CD4-positive, alpha-beta T cell (primary cell): Measurements from ENCODE around the gene EML4. TPM values are rescaled to one million over a fixed set of nuclear protein-coding genes. Genes with fewer than 3 reads are reported as not detected.

ENCODE experiments used
- ATAC-seq: fragments of 200-7000 bp; cut with Tn5 transposase; one replicate; pipeline ENCODE4 v1.10.0; 2022; ENCODE audit warnings: mild to moderate bottlenecking; ENCODE audit not compliant: poor library complexity
- CTCF ChIA-PET: fragments of 350-600 bp; sonication (Branson Sonifier 250); formaldehyde crosslinking; loops from one replicate; lab custom pipeline; 2021; ENCODE audit warnings: antibody characterized with exemption, inconsistent platforms; lab: Charles Lee
- POLR2A ChIA-PET: fragments of 350-600 bp; sonication (Branson Sonifier 250); formaldehyde crosslinking; loops from one replicate; lab custom pipeline; 2021; ENCODE audit warnings: antibody characterized with exemption, inconsistent platforms; lab: Charles Lee
- DNase-seq, 14 experiments: peaks; one replicate each; pipeline ENCODE4 v3.0.0-alpha.2; 2013 to 2020; ENCODE audit warnings: mixed read lengths in 2 of 14
- H3K27ac ChIP-seq, 2 donors: one replicate each; pipeline versions ENCODE4 v1.5.1 to v1.7.0; 2013; ENCODE audit warnings: low read length in 2 of 2, low read depth in 1 of 2, mild to moderate bottlenecking in 1 of 2
- H3K27me3 ChIP-seq, 2 experiments: 1 replicate in 1 of 2; 2 replicates in 1 of 2; pipeline versions ENCODE4 v1.6.1 to v1.7.0; 2013; ENCODE audit warnings: low read length in 2 of 2, control low read depth in 1 of 2, mild to moderate bottlenecking in 1 of 2, moderate library complexity in 1 of 2; ENCODE audit not compliant: insufficient read depth in 2 of 2, control insufficient read depth in 1 of 2
- H3K36me3 ChIP-seq: one replicate; pipeline ENCODE4 v1.6.1; 2013; ENCODE audit warnings: low read length, control low read depth; ENCODE audit not compliant: insufficient read depth
- H3K4me1 ChIP-seq: one replicate; pipeline ENCODE4 v1.6.1; 2013; ENCODE audit warnings: low read length, control low read depth; ENCODE audit not compliant: insufficient read depth
- H3K4me3 ChIP-seq: one replicate; pipeline ENCODE4 v1.5.1; 2013; ENCODE audit warnings: mild to moderate bottlenecking, low read length, moderate library complexity
- H3K9me3 ChIP-seq, 2 experiments: 1 replicate in 1 of 2; 2 replicates in 1 of 2; pipeline versions ENCODE4 v1.6.1 to v1.7.0; 2013; ENCODE audit warnings: low read length in 2 of 2, mild to moderate bottlenecking in 2 of 2, control low read depth in 1 of 2, moderate library complexity in 1 of 2; ENCODE audit not compliant: control insufficient read depth in 1 of 2, insufficient read depth in 1 of 2
- H3K27ac Mint-ChIP-seq: one replicate; pipeline ENCODE4 v1.8.0; 2020; ENCODE audit warnings: mixed read lengths
- H3K27me3 Mint-ChIP-seq: one replicate; pipeline ENCODE4 v1.8.0; 2021; ENCODE audit warnings: mixed read lengths
- H3K36me3 Mint-ChIP-seq: one replicate; pipeline ENCODE4 v1.8.0; 2021; ENCODE audit warnings: low read depth, mixed read lengths
- H3K4me1 Mint-ChIP-seq: one replicate; pipeline ENCODE4 v1.8.0; 2021; ENCODE audit warnings: low read depth, mixed read lengths
- H3K4me3 Mint-ChIP-seq: one replicate; pipeline ENCODE4 v1.8.0; 2020; ENCODE audit warnings: mild to moderate bottlenecking, mixed read lengths
- H3K9me3 Mint-ChIP-seq: one replicate; pipeline ENCODE4 v1.8.0; 2020; ENCODE audit warnings: mixed read lengths
- intact Hi-C, 2 experiments: fragments of 100-400 bp; cut with DNase I in 1 of 2; cut with micrococcal nuclease in 1 of 2; formaldehyde crosslinking; loops; one replicate each; pipeline versions ENCODE4 v1.15.1 to v1.9.0; 2023 to 2025; cut with DNase I, micrococcal nuclease
- total RNA-seq, 174 experiments: library from RNA in 2 of 174; stranded (reverse) in 2 of 174; gene quantifications; one replicate each; pipeline ENCODE4 v1.2.3 and lab custom pipeline; 2021 to 2026
- TF ChIP-seq, protein P1 (sequence below): fragments of 200-600 bp; IDR thresholded peaks from one replicate; pipeline ENCODE4 v1.8.0; 2022; ENCODE audit warnings: antibody characterized with exemption, mild to moderate bottlenecking

EML4 gene
- total RNA-seq, 2 experiments from 2014 or later: 219 to 228 TPM

DNA sequence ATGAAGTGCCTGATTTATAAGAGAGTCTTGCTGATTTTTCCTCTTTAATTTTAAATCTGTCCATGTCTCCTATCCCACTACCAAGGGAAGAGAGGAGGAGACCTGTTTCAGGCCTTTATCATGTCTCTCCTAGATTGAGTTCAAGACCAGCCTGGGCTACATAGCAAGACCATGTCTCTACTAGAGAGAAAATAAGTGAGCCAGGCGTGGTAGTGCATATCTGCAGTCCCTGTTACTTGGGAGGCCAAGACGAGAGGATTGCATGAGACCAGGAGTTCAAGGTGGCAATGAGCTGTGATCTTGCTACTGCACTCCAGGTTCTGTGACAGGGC lies 20.0 kb downstream of the EML4 start:
- H3K27ac Mint-ChIP-seq: no peak overlapping the region
- no peak for DNase-seq

DNA sequence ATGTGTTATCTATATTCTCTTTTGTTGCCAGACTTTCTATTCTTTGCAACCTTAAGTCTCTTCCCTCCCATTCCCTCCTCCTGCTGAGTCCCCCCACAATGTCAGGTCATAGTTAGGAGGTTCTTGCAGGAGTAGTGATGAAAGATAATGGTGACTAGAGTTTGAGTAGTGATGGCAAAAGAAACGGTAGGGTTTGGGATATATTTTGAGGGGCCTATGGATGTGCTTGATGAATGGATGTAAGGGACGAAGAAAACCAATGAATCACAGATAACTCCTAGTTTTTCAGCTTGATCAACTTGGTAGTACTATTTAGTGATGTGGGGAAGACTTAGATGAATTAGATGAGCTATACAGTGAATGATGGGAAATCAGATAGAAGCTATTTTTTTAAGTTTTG lies 21.0 kb downstream of the EML4 start:
- no peaks in the 10 kb centered on the region for H3K27me3 ChIP-seq
- peak overlapping the region; percentile 12 for H3K27ac Mint-ChIP-seq
- H3K36me3 ChIP-seq: peaks cover 6% of the 10 kb centered on the region
- H3K27me3 Mint-ChIP-seq: no peaks in the 10 kb centered on the region
- ChIA-PET CTCF (no interaction called here), POLR2A (interaction anchor here (0.6 to 1.4 kb wide), 7 partner anchors 19 to 103 kb away, joined by 3 to 4 read pairs (median 3); no protein-coding TSS in a partner anchor)
- DNase-seq (no peak), ATAC-seq (no peak)
- TF ChIP-seq, protein P1, sequence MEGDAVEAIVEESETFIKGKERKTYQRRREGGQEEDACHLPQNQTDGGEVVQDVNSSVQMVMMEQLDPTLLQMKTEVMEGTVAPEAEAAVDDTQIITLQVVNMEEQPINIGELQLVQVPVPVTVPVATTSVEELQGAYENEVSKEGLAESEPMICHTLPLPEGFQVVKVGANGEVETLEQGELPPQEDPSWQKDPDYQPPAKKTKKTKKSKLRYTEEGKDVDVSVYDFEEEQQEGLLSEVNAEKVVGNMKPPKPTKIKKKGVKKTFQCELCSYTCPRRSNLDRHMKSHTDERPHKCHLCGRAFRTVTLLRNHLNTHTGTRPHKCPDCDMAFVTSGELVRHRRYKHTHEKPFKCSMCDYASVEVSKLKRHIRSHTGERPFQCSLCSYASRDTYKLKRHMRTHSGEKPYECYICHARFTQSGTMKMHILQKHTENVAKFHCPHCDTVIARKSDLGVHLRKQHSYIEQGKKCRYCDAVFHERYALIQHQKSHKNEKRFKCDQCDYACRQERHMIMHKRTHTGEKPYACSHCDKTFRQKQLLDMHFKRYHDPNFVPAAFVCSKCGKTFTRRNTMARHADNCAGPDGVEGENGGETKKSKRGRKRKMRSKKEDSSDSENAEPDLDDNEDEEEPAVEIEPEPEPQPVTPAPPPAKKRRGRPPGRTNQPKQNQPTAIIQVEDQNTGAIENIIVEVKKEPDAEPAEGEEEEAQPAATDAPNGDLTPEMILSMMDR: no peak
- H3K9me3 ChIP-seq: no peaks in the 10 kb centered on the region
- intact Hi-C loops: loop anchor here in 1 of 2 experiments (10.0 kb wide), 1 partner anchor 325 kb away; no protein-coding TSS in a partner anchor
- H3K36me3 Mint-ChIP-seq: peaks cover 19% of the 10 kb centered on the region
- H3K27ac ChIP-seq: no peak overlapping the region
- peaks cover 83% of the 10 kb centered on the region for H3K4me1 Mint-ChIP-seq
- H3K4me3 ChIP-seq: no peak overlapping the region
- H3K9me3 Mint-ChIP-seq: no peaks in the 10 kb centered on the region
- peak overlapping the region; percentile 2 for H3K4me3 Mint-ChIP-seq
- H3K4me1 ChIP-seq: peaks cover 38% of the 10 kb centered on the region

More for the DNA sequence above, 20.0 kb downstream of the EML4 start:
- no peaks in the 10 kb centered on the region for H3K27me3 Mint-ChIP-seq
- H3K4me3 Mint-ChIP-seq: no peak overlapping the region
- Histone ChIP-seq H3K4me1 (peaks cover 39% of the 10 kb centered on the region), H3K27me3 (no peaks in the 10 kb centered on the region), H3K9me3 (no peaks in the 10 kb centered on the region), H3K27ac (peak overlapping the region in 1 of 2 donors; percentile 25), H3K36me3 (peaks cover 11% of the 10 kb centered on the region), H3K4me3 (no peak overlapping the region)
- H3K9me3 Mint-ChIP-seq: no peaks in the 10 kb centered on the region
- intact Hi-C loops: no loop called here
- ChIA-PET CTCF (no interaction called here), POLR2A (interaction anchor here (1.0 kb wide), 2 partner anchors 56 to 84 kb away, joined by 3 read pairs; no protein-coding TSS in a partner anchor)
- H3K36me3 Mint-ChIP-seq: peaks cover 25% of the 10 kb centered on the region
- H3K4me1 Mint-ChIP-seq: peaks cover 86% of the 10 kb centered on the region
- ATAC-seq: no peak
- TF ChIP-seq, protein P1: no peak

DNA sequence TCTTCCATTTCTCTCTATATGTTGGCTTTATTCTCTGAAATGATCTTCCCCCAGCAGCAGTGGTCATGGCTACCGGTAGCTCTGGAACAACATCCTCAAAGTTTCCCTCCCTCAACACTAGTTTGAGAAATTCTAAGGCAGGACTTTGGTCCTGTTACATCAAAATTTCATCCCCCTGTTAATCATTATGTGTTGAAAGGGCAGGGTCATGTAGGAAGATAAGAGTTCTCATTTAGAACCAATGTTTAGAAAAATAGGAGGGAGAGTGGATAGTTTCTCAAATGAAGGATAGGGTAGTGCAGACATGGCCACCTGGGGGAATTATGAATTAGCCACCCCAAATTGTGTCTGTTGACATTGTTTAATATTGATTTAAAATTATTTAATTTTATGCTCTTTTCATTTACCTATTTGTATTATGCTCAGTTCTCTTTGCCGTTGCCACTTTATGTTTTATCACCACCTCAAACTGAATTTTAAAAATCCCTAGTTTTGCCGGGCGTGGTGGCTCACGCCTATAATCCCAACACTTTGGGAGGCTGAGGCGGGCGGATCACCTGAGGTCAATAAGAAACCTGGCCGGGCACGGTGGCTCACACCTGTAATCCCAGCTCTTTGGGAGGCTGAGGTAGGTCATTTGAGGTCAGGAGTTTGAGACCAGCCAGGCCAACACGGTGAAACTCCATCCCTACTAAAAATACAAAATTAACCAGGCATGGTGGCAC lies 22.3 kb downstream of the EML4 start:
- intact Hi-C loops: loop anchor here in 1 of 2 experiments (10.0 kb wide), 1 partner anchor 327 kb away; no protein-coding TSS in a partner anchor
- peak overlapping the region; percentile 43 for H3K4me3 Mint-ChIP-seq

More for the DNA sequence above, 22.3 kb downstream of the EML4 start:
- Histone ChIP-seq H3K9me3 (no peaks in the 10 kb centered on the region), H3K4me3 (no peak overlapping the region), H3K27me3 (no peaks in the 10 kb centered on the region), H3K27ac (no peak overlapping the region), H3K36me3 (peaks cover 4% of the 10 kb centered on the region), H3K4me1 (peaks cover 39% of the 10 kb centered on the region)
- Mint-ChIP-seq H3K27me3 (no peaks in the 10 kb centered on the region), H3K4me1 (peaks cover 82% of the 10 kb centered on the region), H3K9me3 (no peaks in the 10 kb centered on the region), H3K27ac (peak overlapping the region; percentile 79), H3K36me3 (peaks cover 18% of the 10 kb centered on the region)
- DNase-seq (no peak), ATAC-seq (no peak)
- TF ChIP-seq, protein P1: no peak
- ChIA-PET POLR2A (interaction anchor here (0.6 to 1.4 kb wide), 3 partner anchors 20 to 94 kb away, joined by 3 to 4 read pairs (median 3); no protein-coding TSS in a partner anchor), CTCF (interaction anchor here (1.1 kb wide), 1 partner anchor 55 kb away, joined by 3 read pairs; no protein-coding TSS in a partner anchor)
